GM06990 (cell line): Measurements from ENCODE around the gene ABHD12.

ENCODE experiments used
- DNase-seq: peaks from one replicate; pipeline ENCODE4 v3.0.0-alpha.2; 2011; ENCODE audit not compliant: insufficient read length; ENCODE audit errors: extremely low read depth
- H3K27me3 ChIP-seq: replicated peaks from 2 replicates; pipeline ENCODE4 v1.6.0; 2011; ENCODE audit warnings: low read length; ENCODE audit not compliant: control insufficient read depth, insufficient read depth
- H3K36me3 ChIP-seq: 2 replicates; pipeline ENCODE4 v1.5.1; 2011; ENCODE audit warnings: low read length; ENCODE audit not compliant: control insufficient read depth, insufficient read depth
- H3K4me3 ChIP-seq: replicated peaks from 2 replicates; pipeline ENCODE4 v1.5.1; 2011; ENCODE audit warnings: low read depth, mild to moderate bottlenecking, control low read depth, low read length
- CTCF ChIP-seq: IDR thresholded peaks from 2 replicates; pipeline ENCODE4 v1.5.1; 2011; ENCODE audit warnings: low read length, control low read depth, mild to moderate bottlenecking, inconsistent platforms; ENCODE audit not compliant: insufficient read depth, poor library complexity, severe bottlenecking

The ABHD12 gene

GRCh38 chr20:25399037-25399430, 8.4 kb upstream of the ABHD12 start:
- H3K27me3 ChIP-seq, result no peaks in the 10 kb centered on the region
- peak; percentile 56 for TF ChIP-seq CTCF
- no peak overlapping the region for H3K4me3 ChIP-seq
- H3K36me3 ChIP-seq, result no peaks in the 10 kb centered on the region
- no peak for DNase-seq

- no peak overlapping the region for H3K4me3 ChIP-seq
- no peak for DNase-seq
- H3K27me3 ChIP-seq, result no peaks in the 10 kb centered on the region
- TF ChIP-seq CTCF, result no peak
- H3K36me3 ChIP-seq, result no peaks in the 10 kb centered on the region
These were observed 7.9 kb upstream of the ABHD12 start for GRCh38 chr20:25398376-25399036.

- Histone ChIP-seq H3K36me3 (no peaks in the 10 kb centered on the region), H3K27me3 (no peaks in the 10 kb centered on the region), H3K4me3 (no peak overlapping the region)
- no peak for DNase-seq
- no peak for TF ChIP-seq CTCF
These were observed 7.2 kb upstream of the ABHD12 start for GRCh38 chr20:25397821-25398220.

GRCh38 chr20:25397096-25397495, 6.5 kb upstream of the ABHD12 start:
- Histone ChIP-seq H3K4me3 (no peak overlapping the region), H3K27me3 (no peaks in the 10 kb centered on the region), H3K36me3 (no peaks in the 10 kb centered on the region)
- DNase-seq, result no peak
- no peak for TF ChIP-seq CTCF

- TF ChIP-seq CTCF, result no peak
- no peak overlapping the region for H3K4me3 ChIP-seq
- no peak for DNase-seq
- H3K27me3 ChIP-seq, result no peaks in the 10 kb centered on the region
- no peaks in the 10 kb centered on the region for H3K36me3 ChIP-seq
These were observed 4.4 kb upstream of the ABHD12 start for GRCh38 chr20:25394996-25395395.

- TF ChIP-seq CTCF, result no peak
- no peaks in the 10 kb centered on the region for H3K36me3 ChIP-seq
- no peak overlapping the region for H3K4me3 ChIP-seq
- no peaks in the 10 kb centered on the region for H3K27me3 ChIP-seq
- no peak for DNase-seq
These were observed 3.6 kb upstream of the ABHD12 start for GRCh38 chr20:25394276-25394675.
